GM03348 (cell line): ENCODE data around the gene GCNA.
"Not testable (repeated sequence)": the region's sequence is repeated elsewhere in the genome, so short reads cannot be mapped to it uniquely, and the experiment has no call there.

Experiments used
- DNase-seq: peaks from one replicate; pipeline ENCODE4 v3.0.0; 2012; ENCODE audit warnings: low spot score

GCNA gene

DNA sequence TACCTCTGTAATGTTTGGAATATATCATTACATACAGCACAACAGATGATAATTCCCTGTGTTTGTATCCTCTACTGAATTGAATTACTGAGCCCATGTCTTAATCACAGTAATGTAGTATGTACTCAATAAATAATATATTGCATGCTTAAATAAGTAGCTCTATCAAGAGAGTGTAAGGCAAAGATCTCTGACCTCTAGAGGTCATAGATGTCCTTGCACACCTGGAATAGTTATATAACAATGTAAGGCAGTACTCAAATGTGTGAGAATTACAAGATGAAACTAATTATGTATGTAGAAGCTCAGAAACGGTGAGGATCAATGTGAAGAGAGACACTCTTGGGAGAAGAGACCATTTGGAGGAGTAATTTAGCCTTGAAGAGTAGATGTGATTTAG is 14.3 kb upstream of the GCNA start:
- no peak for DNase-seq

DNA sequence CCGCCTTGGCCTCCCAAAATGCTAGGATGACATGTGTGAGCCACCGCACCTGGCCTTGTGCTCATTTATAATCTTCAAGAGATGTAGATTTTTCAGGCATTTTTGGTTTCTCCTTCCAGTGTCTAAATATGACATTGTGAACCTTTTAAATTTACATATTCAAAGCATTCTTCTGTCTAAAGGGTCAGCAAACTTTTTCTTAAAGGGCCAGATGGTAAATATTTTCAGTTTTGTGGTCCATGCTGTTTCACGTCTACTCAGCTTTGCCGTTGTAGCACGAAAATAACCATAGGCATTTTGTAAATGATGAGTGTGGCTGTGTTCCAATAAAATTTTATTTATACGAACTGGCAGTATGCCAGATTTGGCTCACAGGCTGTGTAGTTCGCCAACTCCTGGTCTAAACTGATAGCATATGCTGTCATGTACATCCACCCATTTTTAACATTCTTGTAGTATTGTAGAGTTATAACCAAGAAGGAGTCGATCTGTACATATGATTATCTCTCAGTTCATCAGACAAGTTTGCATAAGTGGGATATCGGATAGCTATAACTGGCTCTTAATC is 12.7 kb upstream of the GCNA start:
- no peak for DNase-seq

DNA sequence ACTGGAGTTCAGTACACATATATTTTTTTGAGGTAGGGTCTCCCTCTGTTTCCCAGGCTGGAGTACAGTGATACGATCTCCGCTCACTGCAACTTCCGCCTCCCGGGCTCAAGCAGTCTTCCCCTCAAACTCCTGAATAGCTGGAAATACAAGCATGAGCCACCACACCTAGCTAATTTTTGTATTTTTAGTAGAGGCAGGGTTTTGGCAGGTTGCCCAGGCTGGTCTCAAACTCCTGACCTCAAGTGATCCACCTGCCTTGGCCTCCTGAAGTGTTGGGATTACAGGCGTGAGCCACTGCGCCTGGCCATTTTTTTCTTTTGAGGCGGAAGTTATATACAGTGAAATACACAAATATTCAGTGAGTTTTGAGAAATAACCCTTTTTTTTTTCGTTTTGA is 6.8 kb upstream of the GCNA start:
- not testable (repeated sequence) for DNase-seq

DNA sequence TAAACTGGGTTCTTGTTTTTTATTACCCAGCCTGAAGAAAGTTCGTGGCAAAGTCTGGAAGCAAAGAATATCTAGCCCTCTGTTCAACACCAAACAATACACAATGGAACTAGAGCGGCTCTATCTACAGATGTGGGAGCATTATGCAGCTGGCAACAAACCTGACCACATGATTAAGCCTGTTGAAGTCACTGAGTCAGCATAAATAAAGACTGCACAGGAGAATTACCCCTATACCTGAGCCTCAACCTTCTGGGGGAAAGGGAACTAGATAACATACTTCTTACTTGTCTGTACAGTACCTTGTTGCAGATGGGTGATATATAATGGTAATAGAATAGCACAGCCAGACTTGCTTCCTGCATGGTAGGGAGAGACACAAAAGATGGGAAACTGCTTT is 4.6 kb upstream of the GCNA start:
- DNase-seq, result no peak

DNA sequence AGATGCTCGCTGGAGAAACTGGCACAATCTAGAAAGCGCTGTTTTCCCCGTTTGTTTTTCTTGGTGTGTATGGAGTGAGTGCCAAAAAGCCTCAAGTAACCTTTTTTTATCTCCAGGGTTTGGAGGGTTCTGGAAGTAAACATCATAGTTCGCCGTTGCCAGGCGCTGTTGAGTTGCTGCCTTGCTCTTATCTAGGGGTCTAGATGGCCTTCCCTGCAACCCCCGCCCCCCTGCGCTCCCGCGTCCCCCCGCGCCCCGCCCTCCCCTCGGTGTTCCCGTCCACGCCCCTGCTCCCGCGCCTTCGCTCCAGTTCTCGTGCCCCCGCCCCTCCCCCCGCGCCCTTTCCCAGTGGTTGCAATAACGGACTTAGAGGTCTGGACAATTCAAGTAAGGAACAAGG is 555 bp upstream of the GCNA start:
- no peak for DNase-seq

DNA sequence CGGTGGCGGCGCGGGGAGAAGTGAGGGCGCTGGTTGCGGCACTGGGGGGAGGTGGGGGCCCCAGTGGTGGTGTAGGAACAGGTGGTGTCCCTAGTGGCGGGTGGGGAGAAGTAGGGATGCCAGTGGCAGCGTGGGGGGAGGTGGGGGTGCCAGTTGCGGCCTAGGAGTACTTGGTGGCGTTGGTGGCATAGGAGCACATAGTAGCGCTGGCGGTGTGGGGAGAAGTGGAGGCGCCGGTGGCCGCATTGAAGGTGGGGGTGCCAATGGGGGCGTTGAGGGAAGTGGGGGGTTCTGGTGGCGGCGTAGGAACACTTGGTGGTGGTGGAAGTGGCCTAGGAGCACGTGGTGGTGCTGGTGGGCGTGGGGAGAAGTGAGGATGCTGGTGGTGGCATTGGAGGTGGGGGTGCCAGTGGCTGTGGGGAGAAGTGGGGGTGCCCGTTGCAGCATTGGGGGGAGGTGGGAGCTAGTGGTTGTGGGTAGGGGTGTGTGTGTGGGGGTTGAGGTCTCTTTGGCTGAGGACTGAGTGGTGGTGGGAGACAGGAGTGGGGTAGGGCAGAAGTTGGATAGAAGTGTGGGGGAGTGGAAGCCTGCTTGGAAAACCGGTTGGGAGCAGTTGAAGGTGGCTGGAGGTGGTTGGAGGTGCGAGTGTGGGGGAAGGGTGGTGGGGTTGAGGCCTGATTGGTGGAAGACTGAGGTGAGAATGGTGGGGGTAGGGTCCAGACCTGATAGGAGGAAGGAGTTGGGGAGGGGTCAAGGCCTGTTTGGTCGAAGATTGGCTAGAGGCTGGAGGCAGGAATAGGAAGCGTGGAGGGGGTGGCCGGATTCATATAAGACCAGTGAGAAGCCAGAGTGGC is 1.1 kb downstream of the GCNA start:
- DNase-seq, result no peak

DNA sequence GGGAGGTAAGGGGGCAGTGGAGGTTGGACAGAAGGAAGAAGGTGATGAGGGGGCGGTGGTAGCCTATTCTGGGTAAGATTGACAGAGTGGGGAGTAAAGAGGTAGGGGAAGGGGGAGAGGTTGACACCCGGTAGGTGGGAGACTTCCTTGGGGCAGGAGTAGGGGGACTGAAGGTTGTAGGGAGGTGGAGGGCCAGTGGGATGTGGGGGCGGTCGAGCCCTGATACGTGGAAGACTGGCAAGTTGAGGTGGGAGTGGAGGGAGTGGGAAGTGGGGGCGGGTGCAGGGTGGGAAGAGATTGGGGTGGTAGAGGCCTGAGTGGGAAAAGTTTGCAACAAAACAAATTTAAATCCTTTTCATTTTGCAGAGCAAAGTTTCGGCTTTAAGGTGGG is 1.7 kb downstream of the GCNA start:
- no peak for DNase-seq

DNA sequence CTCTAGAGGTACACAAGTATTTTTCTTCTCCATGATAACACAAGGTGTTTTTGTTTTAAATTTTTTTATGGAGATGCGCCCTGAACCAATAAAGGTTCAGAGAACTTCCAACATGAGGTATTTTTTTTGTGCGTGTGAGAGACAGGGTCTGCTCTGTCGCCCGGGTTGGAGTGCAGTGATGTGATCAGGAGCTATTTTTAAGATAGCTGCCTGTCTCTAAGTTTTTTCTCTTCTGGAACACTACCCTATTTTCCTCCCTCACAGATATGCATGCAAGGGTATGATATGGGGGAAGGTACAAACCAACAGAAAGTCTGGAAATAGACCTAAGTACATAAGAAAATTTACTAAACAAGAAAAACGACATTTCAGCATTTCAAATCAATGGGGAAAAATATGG is 3.0 kb downstream of the GCNA start:
- no peak for DNase-seq

DNA sequence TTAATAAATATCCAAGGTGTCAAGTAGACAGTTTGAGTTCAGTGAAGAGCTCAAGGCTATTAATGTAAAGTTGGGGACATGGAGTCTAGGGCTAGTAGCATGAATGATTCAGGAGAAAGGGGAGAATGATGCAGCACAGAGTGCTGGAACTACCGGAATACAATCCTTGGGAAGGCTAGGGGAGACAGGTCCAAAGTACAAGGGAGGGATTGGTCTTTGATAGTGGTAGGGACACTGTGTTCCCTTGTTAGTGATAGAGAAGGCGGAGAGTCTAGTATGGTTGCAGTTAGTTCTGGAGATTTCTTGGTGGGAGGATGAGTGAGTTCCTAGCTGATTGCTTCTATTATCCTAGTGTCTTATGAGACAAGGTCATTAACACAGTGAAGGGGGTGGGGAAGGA is 8.7 kb downstream of the GCNA start:
- DNase-seq, result no peak

DNA sequence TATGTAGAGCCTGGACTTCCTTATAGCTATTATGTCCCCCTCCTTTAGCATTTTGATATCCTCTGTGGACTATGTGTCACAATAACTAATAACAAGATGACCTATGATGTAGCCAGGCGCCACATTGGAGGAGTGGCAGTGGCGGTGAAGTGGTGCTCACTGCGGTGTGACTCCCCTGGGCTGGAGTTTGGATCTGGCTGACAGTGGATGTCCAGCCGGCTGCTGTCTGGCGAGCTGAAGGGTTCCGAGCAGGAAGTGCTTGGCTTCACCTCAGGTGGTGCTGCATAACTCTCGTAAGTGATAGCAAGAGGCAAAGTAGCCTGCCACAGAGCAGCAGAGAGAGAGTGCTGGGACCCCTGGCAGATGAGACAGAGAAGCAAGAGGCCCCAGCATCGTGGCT is 15.0 kb downstream of the GCNA start:
- not testable (repeated sequence) for DNase-seq

DNA sequence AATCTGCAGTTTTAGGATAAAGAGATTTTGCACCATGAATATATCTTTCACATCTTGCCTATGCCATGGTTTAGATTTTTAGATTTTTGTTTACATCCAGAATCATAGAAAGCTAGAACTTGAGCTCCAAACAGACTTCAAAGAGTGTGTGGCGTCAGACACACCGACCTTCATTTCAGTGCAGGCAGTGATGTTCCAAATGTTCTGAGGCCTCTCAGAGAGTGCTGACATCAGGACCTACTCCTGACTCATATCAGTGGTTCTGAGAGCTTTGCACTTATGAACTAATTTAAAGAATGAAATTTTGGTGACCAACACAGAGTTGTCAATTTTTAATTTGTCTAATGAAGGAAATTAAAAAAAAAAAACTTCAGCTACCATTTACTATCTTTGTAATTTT is 21.7 kb downstream of the GCNA start:
- DNase-seq, result no peak

DNA sequence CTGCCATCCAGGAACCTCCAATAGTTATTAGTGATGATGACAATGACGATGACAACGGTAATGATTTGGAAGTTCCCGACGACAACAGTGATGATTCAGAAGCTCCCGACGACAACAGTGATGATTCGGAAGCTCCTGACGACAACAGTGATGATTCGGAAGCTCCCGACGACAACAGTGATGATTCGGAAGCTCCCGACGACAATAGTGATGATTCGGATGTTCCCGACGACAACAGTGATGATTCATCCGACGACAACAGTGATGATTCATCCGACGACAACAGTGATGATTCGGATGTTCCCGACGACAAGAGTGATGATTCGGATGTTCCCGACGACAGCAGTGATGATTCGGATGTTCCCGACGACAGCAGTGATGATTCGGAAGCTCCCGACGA is 25.4 kb downstream of the GCNA start:
- no peak for DNase-seq

DNA sequence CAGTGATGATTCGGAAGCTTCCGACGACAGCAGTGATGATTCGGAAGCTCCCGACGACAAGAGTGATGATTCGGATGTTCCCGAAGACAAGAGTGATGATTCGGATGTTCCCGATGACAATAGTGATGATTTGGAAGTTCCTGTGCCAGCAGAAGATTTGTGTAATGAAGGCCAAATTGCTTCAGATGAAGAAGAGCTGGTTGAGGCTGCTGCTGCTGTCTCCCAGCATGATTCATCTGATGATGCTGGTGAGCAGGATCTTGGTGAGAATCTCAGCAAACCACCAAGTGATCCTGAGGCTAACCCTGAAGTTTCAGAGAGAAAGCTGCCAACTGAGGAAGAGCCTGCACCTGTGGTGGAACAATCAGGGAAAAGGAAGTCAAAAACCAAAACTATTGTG is 25.9 kb downstream of the GCNA start:
- DNase-seq, result no peak

DNA sequence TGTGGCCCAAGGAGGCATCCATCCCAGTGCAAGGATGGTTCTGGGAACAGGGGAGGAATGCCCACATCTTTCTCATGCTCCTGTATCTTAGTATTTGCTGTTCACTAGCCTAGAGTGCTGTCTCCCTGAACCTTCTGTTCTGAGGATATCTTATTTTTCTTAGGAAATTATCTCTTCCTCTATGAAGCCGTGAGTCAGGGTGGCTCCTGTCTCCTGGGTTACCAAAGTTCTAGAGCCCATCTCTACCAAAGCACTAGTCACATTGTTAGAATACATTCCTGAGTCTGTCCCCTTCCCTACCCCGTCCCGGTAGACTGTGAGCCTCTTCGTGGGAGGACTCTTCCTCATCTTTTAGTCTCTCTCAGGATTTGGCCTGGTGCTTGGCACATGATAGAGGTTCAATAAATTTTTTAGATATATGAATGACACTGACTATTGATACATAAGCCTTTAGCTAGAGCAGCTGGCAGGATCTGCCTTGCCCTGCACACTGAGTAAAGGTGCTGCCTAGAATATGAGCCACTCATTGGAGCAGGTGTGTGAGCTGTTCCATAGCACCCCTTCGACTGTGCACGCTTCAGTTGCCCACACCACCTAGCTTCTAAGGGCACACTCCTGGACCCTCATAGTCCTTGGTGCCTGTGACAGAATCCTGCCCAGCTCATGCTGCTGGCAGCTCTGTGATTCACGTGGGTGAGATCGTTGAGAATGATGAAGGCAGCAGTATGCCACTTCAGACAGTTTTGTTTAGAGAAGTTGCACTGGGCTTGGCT is 26.7 kb downstream of the GCNA start:
- no peak for DNase-seq

DNA sequence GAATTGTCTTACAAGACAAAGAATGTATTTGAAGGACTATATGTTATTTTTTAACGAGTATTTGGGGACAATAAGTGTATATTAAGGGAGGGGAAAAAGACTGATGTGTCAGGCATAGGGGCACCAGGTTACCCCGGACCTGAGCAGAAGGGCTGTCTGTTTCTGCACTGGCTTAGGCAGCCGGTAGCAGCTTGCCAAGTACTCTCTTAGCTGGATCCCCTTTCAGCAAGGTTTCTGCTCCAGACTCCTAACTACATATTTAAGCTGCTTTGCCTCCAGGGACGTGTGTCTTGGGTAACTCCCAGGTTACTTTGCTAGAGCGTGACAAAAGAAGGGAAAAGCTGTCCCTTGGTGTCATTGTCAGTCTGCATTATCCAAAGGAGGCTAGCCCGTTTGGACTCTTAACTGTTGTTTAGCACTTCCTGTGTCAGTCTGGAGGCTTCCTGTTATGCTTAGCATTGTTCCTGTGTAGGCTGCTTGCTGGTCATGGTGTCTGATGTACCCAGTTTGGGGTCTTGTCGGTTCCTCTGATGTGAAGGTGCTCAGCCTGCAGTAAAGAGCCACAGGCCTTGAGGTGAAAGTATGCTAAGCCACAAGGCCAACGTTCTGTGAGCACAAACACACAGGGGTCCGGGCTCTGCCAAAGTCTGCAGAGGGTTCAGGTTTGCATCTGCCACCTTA is 28.4 kb downstream of the GCNA start:
- no peak for DNase-seq

DNA sequence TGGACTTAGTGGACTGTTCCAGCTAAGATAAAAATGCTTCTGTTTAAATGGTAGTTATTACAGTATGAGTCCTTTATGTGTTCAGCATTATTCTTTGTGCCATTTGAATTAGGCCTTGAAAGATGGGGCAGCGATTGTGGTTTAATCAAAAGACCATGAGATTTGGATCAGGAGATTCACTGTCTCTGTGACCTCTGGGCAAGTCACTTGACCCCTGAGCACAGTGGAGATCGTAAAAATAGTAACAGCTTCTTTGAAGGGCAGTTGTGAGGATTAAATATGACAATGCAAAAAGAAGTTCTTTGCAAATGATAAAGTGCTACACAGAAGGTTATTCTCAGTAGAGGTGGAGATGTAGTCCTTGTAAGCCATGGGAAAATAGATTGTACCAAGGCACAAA is 29.3 kb downstream of the GCNA start:
- DNase-seq, result no peak

DNA sequence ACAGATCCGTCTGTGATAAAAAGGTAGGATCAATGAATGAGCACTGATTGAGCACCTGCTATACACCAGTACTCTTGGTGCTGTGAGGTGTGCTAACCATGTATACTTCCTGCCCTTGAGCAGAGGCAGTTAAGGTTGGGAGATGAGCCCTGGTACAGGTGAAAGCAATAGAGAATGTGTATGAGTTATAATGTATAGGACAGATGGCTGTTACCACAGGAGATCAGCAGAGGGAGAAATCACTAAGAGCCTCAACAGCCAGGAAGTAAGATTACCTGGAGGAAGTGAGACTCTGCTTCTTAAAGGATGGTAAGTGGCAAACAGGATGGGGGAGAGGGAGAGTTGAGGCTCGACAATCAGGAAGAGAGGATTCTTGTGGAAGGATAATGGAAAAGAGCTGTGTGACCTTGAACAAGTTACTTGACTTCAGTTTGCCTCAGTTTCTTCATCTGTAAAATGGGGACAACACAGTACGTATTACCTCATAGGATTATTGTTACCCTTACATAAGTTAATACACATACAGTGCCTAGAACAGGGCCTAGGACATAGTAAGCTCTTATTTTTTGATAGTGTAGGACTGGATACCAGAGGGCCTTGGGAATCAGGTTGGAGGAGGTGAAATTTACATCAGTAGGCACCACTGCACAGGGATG is 31.0 kb downstream of the GCNA start:
- no peak for DNase-seq

DNA sequence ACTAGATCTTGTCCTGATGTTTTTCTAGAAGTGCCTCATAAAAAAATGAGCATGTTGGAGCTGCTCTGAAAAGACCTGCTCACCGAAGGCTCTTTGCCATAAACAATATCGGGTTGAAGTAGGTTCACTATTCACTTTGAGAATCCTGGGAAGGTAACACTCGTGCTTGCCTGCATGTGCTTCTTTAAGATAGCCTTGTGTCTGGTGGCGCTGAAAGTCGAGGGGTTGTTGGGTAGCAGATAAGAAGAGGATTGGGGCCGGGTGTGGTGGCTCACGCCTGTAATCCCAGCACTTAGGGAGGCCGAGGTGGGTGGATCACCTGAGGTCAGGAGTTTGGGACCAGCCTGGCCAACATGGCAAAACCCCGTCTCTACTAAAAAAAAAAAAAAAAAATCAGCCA is 33.5 kb downstream of the GCNA start:
- DNase-seq, result not testable (repeated sequence)

DNA sequence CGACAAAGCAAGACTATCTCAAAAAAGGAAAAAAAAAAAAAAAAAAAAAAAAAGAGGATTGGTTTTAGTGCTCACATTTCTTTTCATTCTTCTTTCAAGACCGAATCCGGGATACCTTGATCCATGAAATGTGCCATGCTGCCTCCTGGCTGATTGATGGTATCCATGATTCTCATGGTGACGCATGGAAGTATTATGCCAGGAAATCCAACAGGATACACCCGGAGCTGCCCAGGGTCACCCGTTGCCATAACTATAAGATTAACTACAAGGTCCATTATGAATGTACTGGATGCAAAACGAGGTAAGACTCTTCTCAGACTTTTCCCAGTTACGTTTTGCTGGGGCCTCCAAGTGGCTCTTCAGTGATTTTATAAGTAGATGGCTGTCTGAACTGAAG is 34.0 kb downstream of the GCNA start:
- DNase-seq, result no peak

DNA sequence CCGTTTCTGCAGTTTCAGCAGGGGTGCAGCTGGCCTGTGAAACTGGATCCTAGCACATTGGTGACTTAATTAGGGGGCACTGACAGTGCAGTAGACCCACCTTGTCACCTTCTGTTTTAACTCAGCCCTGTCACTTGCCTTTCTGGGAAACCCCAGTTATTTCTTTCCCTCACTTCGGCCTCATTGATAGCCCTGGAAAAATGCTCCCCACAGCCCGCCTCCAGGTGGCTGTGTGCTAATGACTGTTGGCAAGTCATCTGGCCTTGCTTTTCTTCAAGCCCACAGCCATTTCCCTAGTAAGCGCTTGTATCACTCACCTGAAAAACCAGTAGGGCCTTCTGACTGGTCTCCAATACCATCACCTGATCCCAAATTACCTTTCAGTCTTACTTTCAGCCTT is 36.8 kb downstream of the GCNA start:
- no peak for DNase-seq

DNA sequence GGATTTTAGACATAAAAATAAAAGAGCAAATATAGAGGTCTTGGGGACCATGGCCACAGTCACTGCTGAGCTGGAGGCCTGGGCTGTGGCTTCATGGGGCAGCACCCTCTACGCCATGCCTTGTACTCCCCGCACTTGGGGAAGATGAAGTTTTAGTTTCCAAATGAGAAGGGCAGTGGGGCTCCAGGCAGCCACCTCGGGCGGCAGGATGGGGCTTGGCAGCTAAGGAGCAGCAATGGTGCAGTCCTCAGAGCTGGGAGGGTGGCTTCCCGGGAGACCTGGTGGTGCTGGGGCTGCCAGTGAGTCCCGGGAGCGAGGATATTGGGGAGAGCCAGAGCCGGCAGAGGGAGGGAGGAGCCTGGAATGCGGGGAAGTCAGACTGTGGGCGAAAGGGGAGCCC is 37.7 kb downstream of the GCNA start:
- no peak for DNase-seq
